ENCODE measurements around the gene KCNMA1. TPM values are rescaled to one million over a fixed set of nuclear protein-coding genes. Genes with fewer than 3 reads are reported as not detected.

The KCNMA1 gene
- total RNA-seq, 4 donors from 2014 or later = 68.4 to 170 (median 119) TPM

- no peaks in the 10 kb centered on the region for H3K27me3 ChIP-seq
- no peaks in the 10 kb centered on the region for H3K36me3 ChIP-seq
- WGBS, 2 donors (ENCODE audit: low coverage in 1 of 2) = 97 to 100% methylated on average over 4 to 5 of the region's 5 CpGs
- intact Hi-C loops (cut with DNase I; ENCODE audit: low total_unique reads) (no loop called here), in situ Hi-C loops (cut with MboI; ENCODE audit: low pct_ligation_motif_present in 1 of 4, low pct_unique_long_range_greater_than_20kb in 1 of 4, low sequenced_read_pairs in 3 of 4) (no loop called here)
- no peak for TF ChIP-seq POLR2AphosphoS5 (IDR thresholded peaks at IDR 0.05)
- TF ChIP-seq EP300 (IDR thresholded peaks at IDR 0.05; ENCODE audit: low read depth) = no peak
- TF ChIP-seq POLR2A (IDR thresholded peaks at IDR 0.05) = no peak
- TF ChIP-seq CTCF (IDR thresholded peaks at IDR 0.05) = no peak
- H3K27ac ChIP-seq = no peak overlapping the region
- no peak for DNase-seq
- H3K4me3 ChIP-seq = no peak overlapping the region
- H3K4me1 ChIP-seq = peaks cover 0 to 13% (median 0%) of the 10 kb centered on the region in 4 donors
- H3K9me3 ChIP-seq = no peaks in the 10 kb centered on the region
Measured at GRCh38 chr10:77070346-77070745, 567.3 kb downstream of the KCNMA1 start.

DNA sequence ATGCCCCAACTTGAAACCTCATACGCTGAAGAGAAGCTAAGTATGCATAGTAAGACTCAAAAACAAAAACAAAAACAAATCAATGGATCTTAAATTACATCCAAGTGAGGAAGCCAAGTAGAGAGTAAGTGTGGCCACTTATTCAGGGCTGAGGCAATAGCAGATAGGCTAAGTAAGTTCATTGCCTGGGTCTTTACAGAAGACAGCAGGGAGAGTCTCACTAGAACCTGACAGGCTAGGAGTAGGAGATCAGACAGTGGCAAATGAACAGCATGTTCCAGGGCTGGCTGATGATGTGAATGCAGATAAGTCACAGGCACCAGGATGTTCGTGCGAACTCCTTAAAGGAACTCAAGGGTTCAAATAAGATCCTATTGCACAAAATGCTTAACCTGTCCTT, 568.6 kb downstream of the KCNMA1 start:
- no peaks in the 10 kb centered on the region for H3K27me3 ChIP-seq
- 86 to 89% methylated on average over 1 to 3 of the region's 3 CpGs for WGBS, 2 donors (ENCODE audit: low coverage in 1 of 2)
- H3K36me3 ChIP-seq = no peaks in the 10 kb centered on the region
- no peak overlapping the region for H3K4me3 ChIP-seq
- no peaks in the 10 kb centered on the region for H3K9me3 ChIP-seq
- TF ChIP-seq POLR2AphosphoS5 (IDR thresholded peaks at IDR 0.05) (no peak), EP300 (IDR thresholded peaks at IDR 0.05; ENCODE audit: low read depth) (peak; percentile 37)
- intact Hi-C loops (cut with DNase I; ENCODE audit: low total_unique reads) = no loop called here
- in situ Hi-C loops (cut with MboI; ENCODE audit: low pct_ligation_motif_present in 1 of 4, low pct_unique_long_range_greater_than_20kb in 1 of 4, low sequenced_read_pairs in 3 of 4) = no loop called here
- peaks cover 0 to 11% (median 0%) of the 10 kb centered on the region in 4 donors for H3K4me1 ChIP-seq
- no peak for DNase-seq
- H3K27ac ChIP-seq = no peak overlapping the region

DNA sequence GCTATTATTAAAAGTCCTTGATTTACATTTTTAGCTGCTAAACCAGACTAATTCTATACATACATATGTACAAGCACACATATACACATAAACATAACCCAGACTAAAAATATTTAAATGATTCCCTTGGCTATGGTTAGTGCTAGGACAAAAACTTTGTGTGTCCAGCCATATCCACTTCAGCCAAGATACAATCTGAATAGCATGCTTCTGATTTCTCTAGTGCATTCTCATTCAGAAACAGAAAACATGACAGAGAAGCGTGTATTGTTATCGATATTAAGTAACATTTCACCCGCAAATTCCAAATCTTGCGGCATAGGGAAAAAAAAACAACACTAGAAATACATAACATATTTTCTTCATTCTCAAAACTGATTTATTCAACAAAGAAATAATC, 569.3 kb downstream of the KCNMA1 start:
- no peak overlapping the region for H3K4me3 ChIP-seq
- H3K27me3 ChIP-seq = no peaks in the 10 kb centered on the region
- no peak for DNase-seq
- peaks cover 0 to 4% (median 0%) of the 10 kb centered on the region in 4 donors for H3K4me1 ChIP-seq
- WGBS, 2 donors (ENCODE audit: low coverage in 1 of 2) = 90 to 97% methylated on average over 4 of the region's 4 CpGs
- in situ Hi-C loops (cut with MboI; ENCODE audit: low pct_ligation_motif_present in 1 of 4, low pct_unique_long_range_greater_than_20kb in 1 of 4, low sequenced_read_pairs in 3 of 4) = no loop called here
- no peaks in the 10 kb centered on the region for H3K9me3 ChIP-seq
- TF ChIP-seq EP300 (IDR thresholded peaks at IDR 0.05; ENCODE audit: low read depth) = no peak
- TF ChIP-seq POLR2AphosphoS5 (IDR thresholded peaks at IDR 0.05) = no peak
- TF ChIP-seq POLR2A (IDR thresholded peaks at IDR 0.05) = no peak
- TF ChIP-seq CTCF (IDR thresholded peaks at IDR 0.05) = no peak
- H3K27ac ChIP-seq = no peak overlapping the region
- no peaks in the 10 kb centered on the region for H3K36me3 ChIP-seq
- intact Hi-C loops (cut with DNase I; ENCODE audit: low total_unique reads) = no loop called here

- no peak for DNase-seq
- Histone ChIP-seq H3K36me3 (no peaks in the 10 kb centered on the region), H3K27me3 (no peaks in the 10 kb centered on the region), H3K4me1 (no peaks in the 10 kb centered on the region), H3K4me3 (no peak overlapping the region), H3K27ac (no peak overlapping the region), H3K9me3 (no peaks in the 10 kb centered on the region)
- WGBS, 2 donors (ENCODE audit: low coverage in 1 of 2) = 90 to 91% methylated on average over 3 of the region's 3 CpGs
- in situ Hi-C loops (cut with MboI; ENCODE audit: low pct_ligation_motif_present in 1 of 4, low pct_unique_long_range_greater_than_20kb in 1 of 4, low sequenced_read_pairs in 3 of 4) (no loop called here), intact Hi-C loops (cut with DNase I; ENCODE audit: low total_unique reads) (no loop called here)
- no peak for TF ChIP-seq POLR2AphosphoS5 (IDR thresholded peaks at IDR 0.05)
- TF ChIP-seq POLR2A (IDR thresholded peaks at IDR 0.05) = no peak
- TF ChIP-seq CTCF (IDR thresholded peaks at IDR 0.05) = no peak
- TF ChIP-seq EP300 (IDR thresholded peaks at IDR 0.05; ENCODE audit: low read depth) = no peak
Measured at GRCh38 chr10:77062381-77062780, 575.2 kb downstream of the KCNMA1 start.

DNA sequence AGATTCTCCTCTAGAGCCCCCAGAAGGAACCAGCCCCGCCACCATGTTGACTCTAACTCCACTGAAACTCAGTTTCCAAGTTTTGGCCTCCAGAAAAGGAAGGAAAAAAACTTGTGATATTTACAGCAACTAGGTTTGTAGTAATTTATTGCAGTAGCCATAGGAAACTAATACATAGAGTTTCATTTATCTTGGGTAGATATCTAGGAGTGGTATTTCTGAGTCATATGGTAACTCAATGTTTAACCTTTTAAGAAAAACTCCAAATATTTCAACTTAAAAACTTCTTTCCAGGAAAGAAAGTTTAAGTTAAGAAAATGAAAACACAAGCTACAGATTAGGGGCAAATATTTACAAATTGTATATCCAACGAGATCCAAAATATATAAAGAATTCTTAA, 576.7 kb downstream of the KCNMA1 start:
- no peaks in the 10 kb centered on the region for H3K4me1 ChIP-seq
- no peaks in the 10 kb centered on the region for H3K9me3 ChIP-seq
- no peaks in the 10 kb centered on the region for H3K36me3 ChIP-seq
- in situ Hi-C loops (cut with MboI; ENCODE audit: low pct_ligation_motif_present in 1 of 4, low pct_unique_long_range_greater_than_20kb in 1 of 4, low sequenced_read_pairs in 3 of 4) (no loop called here), intact Hi-C loops (cut with DNase I; ENCODE audit: low total_unique reads) (no loop called here)
- no peak overlapping the region for H3K4me3 ChIP-seq
- WGBS, 2 donors (ENCODE audit: low coverage in 1 of 2) = 61 to 62% methylated on average over 2 of the region's 2 CpGs
- no peak for TF ChIP-seq POLR2AphosphoS5 (IDR thresholded peaks at IDR 0.05)
- no peak for TF ChIP-seq CTCF (IDR thresholded peaks at IDR 0.05)
- TF ChIP-seq EP300 (IDR thresholded peaks at IDR 0.05; ENCODE audit: low read depth) = no peak
- TF ChIP-seq POLR2A (IDR thresholded peaks at IDR 0.05) = no peak
- H3K27ac ChIP-seq = no peak overlapping the region
- no peak for DNase-seq
- H3K27me3 ChIP-seq = no peaks in the 10 kb centered on the region
